Naive thymus-derived CD8-positive, alpha-beta T cell (primary cell): ENCODE data around the gene PARVA. TPM values are rescaled to one million over a fixed set of nuclear protein-coding genes. Genes with fewer than 3 reads are reported as not detected.

Experiments
- ATAC-seq, 2 donors: fragments of 150-1000 bp; cut with Tn5 transposase in 1 of 2; sonication (Bioruptor Pico), chemical (Tn5 transposase) in 1 of 2; 1 replicate in 1 of 2; 2 replicates in 1 of 2; pipeline ENCODE4 v1.10.0; 2021; ENCODE audit warnings: mild to moderate bottlenecking in 2 of 2, moderate library complexity in 2 of 2
- POLR2A ChIA-PET: fragments of 350-600 bp; sonication (Branson Sonifier 250); formaldehyde crosslinking; loops from one replicate; lab custom pipeline; 2021; ENCODE audit warnings: antibody characterized with exemption; lab: Charles Lee
- DNase-seq, 10 donors: peaks; one replicate each; pipeline versions ENCODE4 v3.0.0 to v3.0.0-alpha.2; 2020 to 2022
- H3K27ac Mint-ChIP-seq, 10 donors: one replicate each; pipeline ENCODE4 v1.8.0; 2020 to 2022; ENCODE audit warnings: mild to moderate bottlenecking in 10 of 10, mixed read lengths in 10 of 10, moderate library complexity in 4 of 10, inconsistent platforms in 1 of 10
- H3K27me3 Mint-ChIP-seq, 5 donors: one replicate each; pipeline ENCODE4 v1.8.0; 2021 to 2022; ENCODE audit warnings: mixed read lengths in 5 of 5
- H3K36me3 Mint-ChIP-seq, 3 donors: one replicate each; pipeline ENCODE4 v1.8.0; 2020 to 2022; ENCODE audit warnings: mixed read lengths in 3 of 3, mild to moderate bottlenecking in 2 of 3, inconsistent platforms in 1 of 3
- H3K4me1 Mint-ChIP-seq, 4 donors: one replicate each; pipeline ENCODE4 v1.8.0; 2021 to 2022; ENCODE audit warnings: mixed read lengths in 4 of 4
- H3K4me3 Mint-ChIP-seq, 10 donors: one replicate each; pipeline ENCODE4 v1.8.0; 2020 to 2022; ENCODE audit warnings: mild to moderate bottlenecking in 10 of 10, mixed read lengths in 10 of 10, moderate library complexity in 6 of 10, inconsistent platforms in 1 of 10
- H3K9me3 Mint-ChIP-seq, 9 donors: one replicate each; pipeline ENCODE4 v1.8.0; 2020 to 2022; ENCODE audit warnings: mixed read lengths in 9 of 9, mild to moderate bottlenecking in 3 of 9, inconsistent platforms in 1 of 9, moderate library complexity in 1 of 9
- polyA plus RNA-seq, 3 donors: library from polyadenylated mRNA; unstranded; fragments of 300-500 nt; fragmentation: Illumina TruSeq; gene quantifications; one replicate each; pipeline ENCODE4 v1.2.3, GENCODE V29; 2021
- total RNA-seq, 8 experiments: library from RNA in 2 of 8; stranded (reverse) in 2 of 8; gene quantifications; one replicate each; pipeline ENCODE4 v1.2.3 and lab custom pipeline; 2021 to 2026

The PARVA gene
- total and polyA plus RNA-seq, 5 experiments from 2014 or later: 0.19 to 0.44 (median 0.26) TPM; not detected in 2

DNA sequence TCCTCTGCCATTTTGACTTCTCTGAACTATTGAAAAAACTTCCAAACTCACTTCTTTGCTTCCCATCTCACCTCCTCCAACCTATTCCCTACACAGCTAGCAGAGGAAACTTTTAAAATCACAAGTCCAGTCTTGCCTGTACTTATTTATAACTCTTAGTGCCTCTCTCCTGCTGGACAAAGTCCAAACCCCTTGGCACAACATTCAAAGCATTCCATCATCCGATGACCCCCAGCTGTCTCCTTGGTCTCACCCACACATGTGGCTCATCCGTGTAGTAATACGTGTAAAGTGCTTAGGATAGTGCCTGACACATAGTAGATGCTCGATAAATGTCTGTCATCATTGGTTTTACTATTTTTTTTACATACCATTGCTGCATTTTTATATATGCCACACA is 101.4 kb downstream of the PARVA start:
- ATAC-seq (no peak), DNase-seq (no peak)
- Mint-ChIP-seq H3K4me1 (no peaks in the 10 kb centered on the region), H3K36me3 (no peaks in the 10 kb centered on the region), H3K9me3 (no peaks in the 10 kb centered on the region), H3K4me3 (no peak overlapping the region), H3K27ac (no peak overlapping the region), H3K27me3 (peaks cover 0 to 6% (median 3%) of the 10 kb centered on the region in 5 donors)
- POLR2A ChIA-PET: no interaction called here

DNA sequence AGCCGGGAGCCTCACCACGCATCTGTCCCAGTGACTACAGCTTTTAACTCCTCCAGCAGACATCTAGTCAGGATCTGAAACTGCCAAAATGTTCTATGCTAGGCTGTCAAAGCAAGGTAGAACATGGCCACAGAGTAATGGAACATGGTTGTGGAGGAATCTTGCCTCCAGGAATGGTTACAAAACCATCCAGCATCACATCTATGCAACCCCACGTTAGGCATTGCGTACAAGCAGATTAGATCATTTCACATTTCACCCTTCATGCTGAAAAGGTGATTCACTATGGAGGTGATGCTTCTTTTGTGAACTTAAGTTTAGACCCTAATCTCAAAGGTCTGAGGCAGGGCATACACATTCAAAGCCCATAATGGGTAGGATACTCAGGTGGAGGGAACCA is 103.0 kb downstream of the PARVA start:
- Mint-ChIP-seq H3K9me3 (peaks cover 0 to 1% (median 0%) of the 10 kb centered on the region in 9 donors), H3K4me1 (no peaks in the 10 kb centered on the region), H3K4me3 (no peak overlapping the region), H3K36me3 (no peaks in the 10 kb centered on the region), H3K27ac (no peak overlapping the region), H3K27me3 (peaks cover 0 to 10% (median 3%) of the 10 kb centered on the region in 5 donors)
- ATAC-seq: no peak
- no peak for DNase-seq
- POLR2A ChIA-PET: no interaction called here

DNA sequence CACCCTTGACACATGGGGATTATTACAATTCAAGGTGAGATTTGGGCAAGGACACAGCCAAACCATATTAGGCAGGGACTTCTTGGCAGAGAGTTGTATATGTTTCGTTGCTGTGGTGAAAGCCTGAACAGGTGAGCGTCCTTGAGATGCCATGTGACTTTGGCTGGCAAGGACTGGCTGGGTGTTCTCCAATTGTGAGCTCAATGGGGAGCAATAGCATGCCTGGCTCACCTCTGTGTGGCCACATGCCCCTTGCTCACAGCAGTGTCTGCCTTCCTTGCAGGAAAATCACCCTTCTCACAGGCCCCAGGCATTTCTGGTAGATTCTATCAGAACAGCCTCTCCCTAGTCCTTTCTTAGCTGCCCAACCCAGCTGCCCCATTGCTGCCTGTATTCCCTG is 105.5 kb downstream of the PARVA start:
- Mint-ChIP-seq H3K9me3 (peaks cover 0 to 4% (median 1%) of the 10 kb centered on the region in 9 donors), H3K4me1 (no peaks in the 10 kb centered on the region), H3K4me3 (no peak overlapping the region), H3K27ac (no peak overlapping the region), H3K27me3 (peaks cover 7 to 26% (median 10%) of the 10 kb centered on the region in 5 donors), H3K36me3 (no peaks in the 10 kb centered on the region)
- POLR2A ChIA-PET: no interaction called here
- no peak for ATAC-seq
- no peak for DNase-seq

DNA sequence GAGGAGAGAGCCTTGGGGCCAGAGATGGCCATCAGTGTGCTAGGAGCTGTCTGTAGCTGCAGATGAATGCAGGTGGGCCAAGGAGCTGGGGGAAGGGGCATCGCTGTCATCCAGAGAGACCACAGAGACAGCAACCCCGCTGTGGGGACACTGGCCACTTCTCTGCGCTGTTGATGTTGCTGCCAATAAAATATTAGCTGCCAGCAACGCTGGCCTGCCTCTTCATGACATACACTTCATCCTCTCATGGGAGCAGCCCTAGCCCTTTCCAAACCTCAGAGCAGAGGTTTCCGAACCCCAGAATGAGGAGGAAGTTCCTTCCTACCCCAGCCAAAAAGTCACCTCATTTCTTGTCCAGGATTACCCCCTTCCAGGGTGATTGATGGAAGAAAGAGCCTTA is 106.2 kb downstream of the PARVA start:
- Mint-ChIP-seq H3K4me3 (no peak overlapping the region), H3K27me3 (peaks cover 7 to 31% (median 13%) of the 10 kb centered on the region in 5 donors), H3K36me3 (peaks cover 0 to 7% (median 0%) of the 10 kb centered on the region in 3 donors), H3K27ac (no peak overlapping the region), H3K9me3 (peaks cover 1 to 10% (median 6%) of the 10 kb centered on the region in 9 donors), H3K4me1 (no peaks in the 10 kb centered on the region)
- POLR2A ChIA-PET: no interaction called here
- DNase-seq: no peak
- ATAC-seq: no peak

DNA sequence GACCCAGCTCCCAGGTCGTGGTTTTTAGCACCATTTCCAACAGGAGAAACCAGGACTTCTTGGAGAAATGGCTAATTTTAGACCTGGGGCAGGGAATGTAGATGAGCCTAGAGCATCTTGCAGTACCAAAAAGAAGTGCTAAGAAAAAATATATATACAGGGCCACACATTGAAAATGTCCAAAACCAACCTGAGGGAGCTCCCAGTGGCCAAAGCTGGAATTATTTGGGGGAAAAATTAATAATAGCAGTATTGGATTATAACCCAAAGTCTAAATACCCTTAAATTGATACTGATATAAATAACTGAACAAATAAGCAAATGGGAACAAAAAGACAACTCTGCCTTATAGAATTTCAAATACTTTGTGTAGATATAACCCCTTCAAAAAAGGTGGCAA is 108.0 kb downstream of the PARVA start:
- no peak for ATAC-seq
- Mint-ChIP-seq H3K4me3 (no peak overlapping the region), H3K27me3 (peaks cover 7 to 45% (median 19%) of the 10 kb centered on the region in 5 donors)

DNA sequence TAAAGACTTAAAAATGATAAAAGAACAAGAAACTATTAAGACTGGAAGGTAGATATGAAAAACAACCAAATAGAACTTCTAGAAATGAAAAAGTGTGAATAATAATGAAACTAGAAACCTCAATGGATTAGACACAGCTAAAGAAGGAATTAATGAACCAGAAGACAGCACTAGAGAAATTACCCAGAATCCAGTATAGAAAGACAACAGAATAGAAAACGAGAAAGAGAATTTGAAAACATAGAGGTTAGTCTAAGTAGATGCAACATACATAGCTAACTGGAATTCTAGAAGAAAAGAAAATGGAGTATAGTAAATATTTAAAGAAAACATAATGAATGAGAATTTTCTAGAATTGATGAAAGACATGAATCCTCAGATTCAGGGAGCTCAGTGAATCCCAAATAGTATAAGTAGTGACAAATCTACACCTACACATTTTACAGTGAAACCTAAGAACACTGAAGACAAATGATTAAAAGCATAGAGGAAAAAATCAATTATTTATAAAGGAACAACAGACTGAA is 111.9 kb downstream of the PARVA start:
- Mint-ChIP-seq H3K27ac (no peak overlapping the region), H3K9me3 (peaks cover 4 to 22% (median 20%) of the 10 kb centered on the region in 9 donors), H3K36me3 (peaks cover 1 to 18% (median 3%) of the 10 kb centered on the region in 3 donors), H3K4me3 (no peak overlapping the region), H3K4me1 (no peaks in the 10 kb centered on the region), H3K27me3 (peaks cover 7 to 45% (median 19%) of the 10 kb centered on the region in 5 donors)
- DNase-seq: no peak
- no peak for ATAC-seq
- POLR2A ChIA-PET: no interaction called here

More for the DNA sequence above, 108.0 kb downstream of the PARVA start:
- H3K36me3 Mint-ChIP-seq: peaks cover 1 to 18% (median 3%) of the 10 kb centered on the region in 3 donors
- POLR2A ChIA-PET: no interaction called here
- H3K9me3 Mint-ChIP-seq: peaks cover 4 to 22% (median 20%) of the 10 kb centered on the region in 9 donors
- no peak for DNase-seq
- H3K4me1 Mint-ChIP-seq: no peaks in the 10 kb centered on the region
- H3K27ac Mint-ChIP-seq: no peak overlapping the region

DNA sequence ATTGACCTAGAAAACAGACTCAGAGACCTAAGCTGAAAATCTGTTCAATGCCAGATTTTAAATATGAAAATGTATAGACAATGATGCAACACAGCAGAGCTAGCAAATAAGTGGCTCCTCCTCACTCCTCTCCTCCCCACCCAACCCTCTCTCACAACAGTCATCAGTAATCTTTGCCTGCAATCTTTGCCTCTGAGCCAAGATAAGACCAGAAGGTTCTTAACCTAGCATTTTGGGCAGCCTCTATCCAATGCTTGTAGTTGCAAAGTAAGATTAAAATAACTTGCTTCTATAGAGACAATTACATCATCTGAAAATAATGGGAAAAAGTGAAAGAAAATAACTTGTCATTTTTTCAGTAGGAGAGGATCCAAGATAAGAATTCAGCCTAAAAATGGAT is 117.3 kb downstream of the PARVA start:
- Mint-ChIP-seq H3K4me1 (no peaks in the 10 kb centered on the region), H3K36me3 (peaks cover 0 to under 1% (median 0%) of the 10 kb centered on the region in 3 donors), H3K27ac (no peak overlapping the region), H3K9me3 (peaks cover 0 to 3% (median 1%) of the 10 kb centered on the region in 9 donors), H3K27me3 (peaks cover under 1 to 8% (median 1%) of the 10 kb centered on the region in 5 donors), H3K4me3 (no peak overlapping the region)
- no peak for DNase-seq
- POLR2A ChIA-PET: no interaction called here
- ATAC-seq: no peak

DNA sequence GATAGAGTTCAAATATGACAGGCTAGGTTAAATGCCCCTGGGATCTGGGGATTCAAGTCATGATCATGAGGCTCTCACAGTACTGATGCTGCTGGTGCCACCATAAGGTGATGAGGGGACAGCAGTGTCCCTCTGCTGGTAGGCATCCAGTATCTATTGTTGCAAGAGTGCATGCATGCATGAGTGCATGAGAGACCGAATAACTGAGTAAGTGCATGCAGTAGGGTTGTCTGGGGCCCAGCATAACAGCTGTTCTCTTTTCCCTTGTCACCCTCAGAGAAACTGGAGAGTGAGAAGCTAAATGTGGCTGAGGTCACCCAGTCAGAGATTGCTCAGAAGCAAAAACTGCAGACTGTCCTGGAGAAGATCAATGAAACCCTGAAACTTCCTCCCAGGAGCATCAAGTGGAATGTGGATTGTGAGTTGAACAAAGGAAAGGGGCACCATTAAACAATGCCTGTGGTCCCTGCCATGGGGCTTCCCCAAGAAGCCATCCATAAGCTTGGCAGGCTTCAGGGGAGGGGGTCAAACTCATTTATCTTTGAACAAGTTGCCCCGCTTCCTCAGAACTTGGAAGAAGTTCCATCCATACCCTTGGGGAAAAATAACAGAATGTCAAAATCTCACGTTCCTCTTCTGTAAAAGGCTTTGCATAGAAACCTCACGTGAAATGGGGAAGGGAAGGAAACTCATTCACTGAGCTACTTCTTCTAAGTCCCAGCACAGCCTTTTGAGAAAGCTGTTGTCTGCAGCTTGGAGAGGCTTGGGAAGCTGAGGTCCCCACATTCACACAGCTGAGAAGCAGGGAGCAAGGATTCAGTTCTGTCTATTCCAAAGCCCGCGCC is 119.0 kb downstream of the PARVA start:
- Mint-ChIP-seq H3K27ac (no peak overlapping the region), H3K36me3 (no peaks in the 10 kb centered on the region), H3K9me3 (no peaks in the 10 kb centered on the region), H3K4me1 (no peaks in the 10 kb centered on the region), H3K4me3 (no peak overlapping the region), H3K27me3 (peaks cover 0 to 6% (median 1%) of the 10 kb centered on the region in 5 donors)
- POLR2A ChIA-PET: no interaction called here
- DNase-seq: no peak
- no peak for ATAC-seq

DNA sequence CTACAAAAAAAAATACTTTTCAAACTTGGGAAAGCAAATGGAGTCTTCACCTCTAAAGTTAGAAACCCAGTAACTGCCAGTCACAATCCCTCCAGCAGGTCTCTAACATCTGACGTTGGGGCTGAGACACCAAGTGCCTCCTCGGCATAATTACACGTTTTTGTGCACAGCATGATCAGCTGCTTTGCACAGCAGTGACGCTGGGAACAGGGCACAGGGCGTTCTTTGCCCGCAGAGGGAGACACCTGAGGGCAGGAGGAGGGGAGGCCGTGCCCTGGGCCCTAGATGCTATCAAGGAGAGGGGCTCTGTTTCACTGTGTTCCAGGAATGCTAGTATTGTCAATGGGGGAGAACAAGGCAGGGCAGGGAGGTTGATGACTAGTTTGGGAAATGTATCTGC is 120.1 kb downstream of the PARVA start:
- POLR2A ChIA-PET: no interaction called here
- H3K4me3 Mint-ChIP-seq: no peak overlapping the region
- ATAC-seq: no peak
- DNase-seq: no peak
- no peaks in the 10 kb centered on the region for H3K4me1 Mint-ChIP-seq
- no peak overlapping the region for H3K27ac Mint-ChIP-seq
- H3K9me3 Mint-ChIP-seq: no peaks in the 10 kb centered on the region
- H3K27me3 Mint-ChIP-seq: peaks cover 0 to 6% (median 1%) of the 10 kb centered on the region in 5 donors
- no peaks in the 10 kb centered on the region for H3K36me3 Mint-ChIP-seq

DNA sequence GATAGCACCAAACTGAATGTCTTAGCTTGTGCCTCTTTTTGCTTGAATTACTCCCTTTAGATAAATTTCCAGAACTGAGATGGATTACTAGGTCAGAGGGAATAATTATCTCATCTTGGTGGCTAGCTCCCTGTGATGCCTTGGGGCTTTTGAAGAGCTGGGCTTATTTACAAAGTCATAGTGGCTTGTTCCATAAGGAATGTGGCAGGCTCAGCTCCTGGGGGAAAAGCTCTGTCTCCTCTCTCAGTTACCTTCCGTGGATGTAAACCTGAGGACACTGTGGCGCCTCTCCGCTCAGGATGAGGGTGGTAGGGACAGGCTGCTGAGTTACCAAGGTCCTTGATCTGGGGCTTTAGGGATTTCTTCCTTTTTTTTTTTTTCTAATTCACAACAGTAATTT is 121.7 kb downstream of the PARVA start:
- H3K9me3 Mint-ChIP-seq: no peaks in the 10 kb centered on the region
- no peak for DNase-seq

DNA sequence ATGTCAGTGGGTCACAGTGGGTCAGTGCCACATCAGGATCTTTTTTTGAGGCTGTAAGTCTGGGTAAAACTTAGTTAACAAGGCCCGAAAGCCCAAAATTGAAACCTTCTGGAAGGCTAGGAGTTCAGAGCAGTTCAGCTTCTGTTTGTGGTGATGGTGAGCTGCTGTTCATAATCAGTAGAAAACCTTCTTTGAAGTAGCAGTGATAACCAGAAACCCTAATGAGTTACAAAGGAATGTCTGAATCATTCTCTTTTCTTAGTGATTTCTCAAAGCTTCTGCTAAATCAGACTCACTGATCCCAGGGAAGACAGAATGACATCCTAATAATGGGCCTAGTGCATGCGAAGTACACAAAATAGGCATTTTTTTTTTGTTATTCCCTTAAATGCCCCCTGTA is 124.7 kb downstream of the PARVA start:
- Mint-ChIP-seq H3K4me1 (no peaks in the 10 kb centered on the region), H3K27me3 (peaks cover 0 to 6% (median 2%) of the 10 kb centered on the region in 5 donors), H3K36me3 (no peaks in the 10 kb centered on the region), H3K9me3 (no peaks in the 10 kb centered on the region), H3K4me3 (no peak overlapping the region), H3K27ac (no peak overlapping the region)
- POLR2A ChIA-PET: no interaction called here
- no peak for ATAC-seq
- no peak for DNase-seq

More for the DNA sequence above, 121.7 kb downstream of the PARVA start:
- no peak for ATAC-seq
- H3K27ac Mint-ChIP-seq: no peak overlapping the region
- no peaks in the 10 kb centered on the region for H3K36me3 Mint-ChIP-seq
- no peak overlapping the region for H3K4me3 Mint-ChIP-seq
- no peaks in the 10 kb centered on the region for H3K4me1 Mint-ChIP-seq
- peaks cover 0 to 6% (median 2%) of the 10 kb centered on the region in 5 donors for H3K27me3 Mint-ChIP-seq
- POLR2A ChIA-PET: no interaction called here

DNA sequence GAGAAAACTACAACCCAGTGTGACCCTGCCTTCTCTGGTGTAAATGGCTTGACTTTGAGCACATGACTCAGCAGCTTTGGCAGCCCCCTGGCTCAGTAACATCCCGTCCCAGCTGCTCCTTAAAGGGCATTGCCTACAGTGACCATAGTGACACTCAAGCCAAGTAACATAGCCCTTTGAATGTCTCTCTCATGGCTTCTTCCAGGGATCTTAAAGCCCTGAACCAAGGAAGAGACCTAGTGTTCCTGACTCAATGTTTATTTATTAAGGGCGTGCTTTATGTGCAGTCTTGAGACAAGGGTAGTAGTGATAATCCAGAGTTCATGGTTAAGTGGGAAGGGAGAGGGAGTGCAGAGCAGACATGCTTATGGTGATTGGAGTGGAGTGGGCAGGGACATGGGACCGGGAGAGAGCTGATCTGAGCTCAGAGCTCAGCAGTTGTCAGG is 125.7 kb downstream of the PARVA start:
- no peak overlapping the region for H3K27ac Mint-ChIP-seq
- no peak for ATAC-seq
- POLR2A ChIA-PET: no interaction called here
- H3K36me3 Mint-ChIP-seq: no peaks in the 10 kb centered on the region
- peaks cover 0 to 6% (median 3%) of the 10 kb centered on the region in 5 donors for H3K27me3 Mint-ChIP-seq
- no peaks in the 10 kb centered on the region for H3K9me3 Mint-ChIP-seq
- H3K4me1 Mint-ChIP-seq: no peaks in the 10 kb centered on the region
- H3K4me3 Mint-ChIP-seq: no peak overlapping the region
- DNase-seq: no peak

DNA sequence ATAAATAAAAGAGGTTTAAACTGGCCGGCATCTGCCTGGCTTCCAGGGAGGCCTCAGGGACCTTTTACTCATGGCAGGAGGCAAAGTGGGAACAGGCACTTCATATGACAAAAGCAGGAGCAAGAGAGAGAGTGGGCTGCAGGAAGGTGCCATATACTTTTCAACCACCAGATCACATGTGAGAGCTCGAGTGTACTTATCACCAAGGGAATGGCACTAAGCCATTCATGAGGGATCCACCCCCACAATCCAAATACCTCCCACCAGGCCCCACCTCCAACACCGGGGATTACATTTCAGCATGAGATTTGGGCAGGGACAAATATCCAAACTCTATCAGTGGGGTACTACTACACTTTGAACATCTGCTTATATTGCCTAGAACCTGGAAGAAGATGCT is 126.5 kb downstream of the PARVA start:
- Mint-ChIP-seq H3K36me3 (no peaks in the 10 kb centered on the region), H3K4me3 (no peak overlapping the region), H3K9me3 (no peaks in the 10 kb centered on the region), H3K27ac (no peak overlapping the region), H3K27me3 (peaks cover 0 to 3% (median 2%) of the 10 kb centered on the region in 5 donors), H3K4me1 (no peaks in the 10 kb centered on the region)
- POLR2A ChIA-PET: no interaction called here
- DNase-seq (no peak), ATAC-seq (no peak)
